Liver (tissue), 9 donors: ENCODE results near the gene NXPH4. TPM values are rescaled to one million over a fixed set of nuclear protein-coding genes. Genes with fewer than 3 reads are reported as not detected.

Experiments used
- DNase-seq: peaks from one replicate; pipeline ENCODE4 v3.0.0-alpha.2; 2017; ENCODE audit warnings: low spot score
- H3K27ac ChIP-seq, 2 donors: one replicate each; pipeline ENCODE4 v1.7.0; 2013; ENCODE audit warnings: inconsistent platforms in 2 of 2, low read length in 2 of 2, control low read depth in 1 of 2, low read depth in 1 of 2, mild to moderate bottlenecking in 1 of 2
- H3K27me3 ChIP-seq, 4 donors: one replicate each; pipeline versions ENCODE4 v1.6.1 to v1.7.0; 2013; ENCODE audit warnings: low read length in 3 of 4, inconsistent platforms in 1 of 4, mild to moderate bottlenecking in 1 of 4, moderate library complexity in 1 of 4; ENCODE audit not compliant: control insufficient read depth in 4 of 4, insufficient read depth in 4 of 4
- H3K36me3 ChIP-seq, 4 donors: one replicate each; pipeline versions ENCODE4 v1.6.1 to v1.7.0; 2013; ENCODE audit warnings: low read length in 3 of 4, mild to moderate bottlenecking in 3 of 4, low read depth in 1 of 4, moderate library complexity in 1 of 4; ENCODE audit not compliant: control insufficient read depth in 4 of 4, insufficient read depth in 3 of 4
- H3K4me1 ChIP-seq, 4 donors: one replicate each; pipeline versions ENCODE4 v1.6.1 to v1.7.0; 2013; ENCODE audit warnings: low read length in 3 of 4, mild to moderate bottlenecking in 3 of 4, moderate library complexity in 1 of 4; ENCODE audit not compliant: control insufficient read depth in 4 of 4, insufficient read depth in 4 of 4
- H3K4me3 ChIP-seq, 3 donors: one replicate each; pipeline versions ENCODE4 v1.6.1 to v1.7.0; 2013; ENCODE audit warnings: low read length in 3 of 3, control low read depth in 1 of 3, low read depth in 1 of 3, mild to moderate bottlenecking in 1 of 3
- H3K9ac ChIP-seq, 2 donors: one replicate each; pipeline ENCODE4 v1.7.0; 2013; ENCODE audit warnings: low read length in 2 of 2, mild to moderate bottlenecking in 2 of 2, moderate library complexity in 2 of 2, control low read depth in 1 of 2, low read depth in 1 of 2
- H3K9me3 ChIP-seq, 4 donors: one replicate each; pipeline versions ENCODE4 v1.6.1 to v1.7.0; 2013; ENCODE audit warnings: low read length in 3 of 4; ENCODE audit not compliant: control insufficient read depth in 4 of 4
- EGR1 ChIP-seq, 2 donors: IDR thresholded peaks; 2 replicates each; pipeline ENCODE4 v1.6.1; 2016 to 2018; ENCODE audit warnings: antibody characterized with exemption in 2 of 2, low read depth in 2 of 2
- FOXA1 ChIP-seq: IDR thresholded peaks from 2 replicates; pipeline ENCODE4 v1.6.1; 2016; ENCODE audit warnings: antibody characterized with exemption
- GABPA ChIP-seq, 2 donors: IDR thresholded peaks in 1 of 2; conservative IDR thresholded peaks in 1 of 2; 2 replicates each; pipeline ENCODE4 v1.6.1; 2016; ENCODE audit warnings: antibody characterized with exemption in 2 of 2, mild to moderate bottlenecking in 1 of 2, moderate library complexity in 1 of 2
- HNF4A ChIP-seq, 2 donors: conservative IDR thresholded peaks; 2 replicates each; pipeline ENCODE4 v1.6.1; 2016; ENCODE audit warnings: antibody characterized with exemption in 2 of 2, mild to moderate bottlenecking in 2 of 2
- JUND ChIP-seq, 2 donors: IDR thresholded peaks; 2 replicates each; pipeline ENCODE4 v1.6.1; 2016; ENCODE audit warnings: antibody characterized with exemption in 2 of 2
- RXRA ChIP-seq, 2 donors: IDR thresholded peaks; 2 replicates each; pipeline ENCODE4 v1.6.1; 2017 to 2018; ENCODE audit warnings: antibody characterized with exemption in 2 of 2, mild to moderate bottlenecking in 1 of 2
- SP1 ChIP-seq: IDR thresholded peaks from 2 replicates; pipeline ENCODE4 v1.6.1; 2018; ENCODE audit warnings: antibody characterized with exemption, mild to moderate bottlenecking
- YY1 ChIP-seq: IDR thresholded peaks from 2 replicates; pipeline ENCODE4 v1.6.1; 2016; ENCODE audit warnings: antibody characterized with exemption, mild to moderate bottlenecking
- WGBS: extraction: QIAGEN DNeasy Blood & Tissue Kit; methylation state at CpG from one replicate; pipeline ENCODE4 v1.1.7; 2013; 5-methylcytosine and 5-hydroxymethylcytosine counted together
- polyA plus RNA-seq, 2 donors: library from polyadenylated mRNA; stranded (reverse) in 1 of 2; unstranded in 1 of 2; fragments of 200-250 nt in 1 of 2; fragments of >200 nt in 1 of 2; fragmentation: Nextera tagmentation in 1 of 2; extraction: Ambion mirVana in 1 of 2; gene quantifications; one replicate each; pipeline versions ENCODE4 v1.2.1 to v1.2.3, GENCODE V29; 2013 to 2015
- total RNA-seq, 2 donors: library from RNA; depleted of rRNA; stranded (reverse); fragments of >200 nt; gene quantifications; one replicate each; pipeline ENCODE4 v1.2.3, GENCODE V29; 2014
- TF ChIP-seq, protein P1 (sequence below): IDR thresholded peaks from 2 replicates; pipeline ENCODE4 v1.6.1; 2016; ENCODE audit warnings: antibody characterized with exemption, mild to moderate bottlenecking
- TF ChIP-seq, protein P2 (sequence below): IDR thresholded peaks from 2 replicates; pipeline ENCODE4 v1.6.1; 2016; ENCODE audit warnings: antibody characterized with exemption
- TF ChIP-seq, protein P3 (sequence below): IDR thresholded peaks from 2 replicates; pipeline ENCODE4 v1.6.1; 2016; ENCODE audit warnings: antibody characterized with exemption
- TF ChIP-seq, protein P4 (sequence below): IDR thresholded peaks from 2 replicates; pipeline ENCODE4 v1.6.1; 2016; ENCODE audit warnings: antibody characterized with exemption
- TF ChIP-seq, protein P5 (sequence below): fragments of 150-350 bp; IDR thresholded peaks from 2 replicates; pipeline ENCODE4 v1.5.1; 2017; ENCODE audit warnings: improper control_type of control experiment, low read depth, low read length; ENCODE audit not compliant: missing input control
- donor health status: healthy.
- donor health status: healthy.
- donor health status: healthy.
- donor health status: healthy.
- donor health status: healthy.

NXPH4 gene
- total and polyA plus RNA-seq, 4 donors = 0.15 TPM; not detected in 3

DNA sequence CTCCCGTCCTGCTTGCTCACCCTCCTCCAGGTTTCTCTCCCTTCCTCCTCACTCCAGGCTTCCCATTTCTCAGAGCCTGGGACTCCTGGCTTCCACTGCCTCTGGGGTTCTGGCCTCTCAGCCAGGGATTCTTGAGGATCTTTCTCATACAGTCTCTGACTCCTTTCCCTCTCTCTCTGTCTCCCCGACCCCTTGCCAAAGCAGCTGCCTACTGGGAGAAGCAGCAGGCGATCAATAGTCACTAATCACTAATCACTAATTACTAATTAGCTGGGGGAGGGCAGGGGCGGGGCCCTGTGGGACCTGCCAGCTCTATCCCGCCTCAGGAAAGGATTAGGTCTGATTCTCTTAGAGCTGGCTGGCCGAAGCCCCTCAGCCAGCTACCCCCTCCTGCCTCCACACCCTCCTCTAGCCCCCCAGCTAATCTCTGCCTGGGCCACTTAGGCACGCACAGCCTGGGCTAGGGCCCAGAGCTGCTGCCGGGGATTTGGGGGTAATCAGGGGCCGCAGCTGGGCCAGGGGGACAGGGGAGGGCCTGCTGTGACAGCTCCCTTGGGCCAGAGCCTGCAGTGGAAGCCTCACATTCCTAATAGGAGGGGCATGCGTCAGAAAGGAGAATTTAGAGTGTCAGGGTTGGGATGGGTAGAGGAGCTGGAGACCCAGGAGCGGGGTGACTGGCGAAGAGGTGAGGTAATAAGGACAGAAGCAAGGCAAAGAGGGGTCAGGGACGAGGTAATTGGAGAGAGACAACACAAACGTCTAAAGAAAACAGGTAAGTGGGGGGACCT, 2.8 kb downstream of the NXPH4 start:
- Histone ChIP-seq H3K4me3 (no peak overlapping the region), H3K9me3 (no peaks in the 10 kb centered on the region), H3K9ac (no peak overlapping the region), H3K27me3 (peaks cover 0 to 26% (median 18%) of the 10 kb centered on the region in 4 donors), H3K4me1 (peaks cover 4 to 23% (median 10%) of the 10 kb centered on the region in 4 donors), H3K36me3 (no peaks in the 10 kb centered on the region), H3K27ac (no peak overlapping the region)
- WGBS = 62% methylated on average over 14 of the region's 14 CpGs
- TF ChIP-seq, protein P1, sequence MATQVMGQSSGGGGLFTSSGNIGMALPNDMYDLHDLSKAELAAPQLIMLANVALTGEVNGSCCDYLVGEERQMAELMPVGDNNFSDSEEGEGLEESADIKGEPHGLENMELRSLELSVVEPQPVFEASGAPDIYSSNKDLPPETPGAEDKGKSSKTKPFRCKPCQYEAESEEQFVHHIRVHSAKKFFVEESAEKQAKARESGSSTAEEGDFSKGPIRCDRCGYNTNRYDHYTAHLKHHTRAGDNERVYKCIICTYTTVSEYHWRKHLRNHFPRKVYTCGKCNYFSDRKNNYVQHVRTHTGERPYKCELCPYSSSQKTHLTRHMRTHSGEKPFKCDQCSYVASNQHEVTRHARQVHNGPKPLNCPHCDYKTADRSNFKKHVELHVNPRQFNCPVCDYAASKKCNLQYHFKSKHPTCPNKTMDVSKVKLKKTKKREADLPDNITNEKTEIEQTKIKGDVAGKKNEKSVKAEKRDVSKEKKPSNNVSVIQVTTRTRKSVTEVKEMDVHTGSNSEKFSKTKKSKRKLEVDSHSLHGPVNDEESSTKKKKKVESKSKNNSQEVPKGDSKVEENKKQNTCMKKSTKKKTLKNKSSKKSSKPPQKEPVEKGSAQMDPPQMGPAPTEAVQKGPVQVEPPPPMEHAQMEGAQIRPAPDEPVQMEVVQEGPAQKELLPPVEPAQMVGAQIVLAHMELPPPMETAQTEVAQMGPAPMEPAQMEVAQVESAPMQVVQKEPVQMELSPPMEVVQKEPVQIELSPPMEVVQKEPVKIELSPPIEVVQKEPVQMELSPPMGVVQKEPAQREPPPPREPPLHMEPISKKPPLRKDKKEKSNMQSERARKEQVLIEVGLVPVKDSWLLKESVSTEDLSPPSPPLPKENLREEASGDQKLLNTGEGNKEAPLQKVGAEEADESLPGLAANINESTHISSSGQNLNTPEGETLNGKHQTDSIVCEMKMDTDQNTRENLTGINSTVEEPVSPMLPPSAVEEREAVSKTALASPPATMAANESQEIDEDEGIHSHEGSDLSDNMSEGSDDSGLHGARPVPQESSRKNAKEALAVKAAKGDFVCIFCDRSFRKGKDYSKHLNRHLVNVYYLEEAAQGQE = no peak
- no peak for TF ChIP-seq RXRA (IDR thresholded peaks at IDR 0.05)
- no peak for TF ChIP-seq GABPA (IDR thresholded peaks at IDR 0.05 in 1 of 2, conservative IDR thresholded peaks at IDR 0.05 in 1 of 2)
- TF ChIP-seq JUND (IDR thresholded peaks at IDR 0.05) = no peak
- no peak for TF ChIP-seq FOXA1
- TF ChIP-seq, protein P2, sequence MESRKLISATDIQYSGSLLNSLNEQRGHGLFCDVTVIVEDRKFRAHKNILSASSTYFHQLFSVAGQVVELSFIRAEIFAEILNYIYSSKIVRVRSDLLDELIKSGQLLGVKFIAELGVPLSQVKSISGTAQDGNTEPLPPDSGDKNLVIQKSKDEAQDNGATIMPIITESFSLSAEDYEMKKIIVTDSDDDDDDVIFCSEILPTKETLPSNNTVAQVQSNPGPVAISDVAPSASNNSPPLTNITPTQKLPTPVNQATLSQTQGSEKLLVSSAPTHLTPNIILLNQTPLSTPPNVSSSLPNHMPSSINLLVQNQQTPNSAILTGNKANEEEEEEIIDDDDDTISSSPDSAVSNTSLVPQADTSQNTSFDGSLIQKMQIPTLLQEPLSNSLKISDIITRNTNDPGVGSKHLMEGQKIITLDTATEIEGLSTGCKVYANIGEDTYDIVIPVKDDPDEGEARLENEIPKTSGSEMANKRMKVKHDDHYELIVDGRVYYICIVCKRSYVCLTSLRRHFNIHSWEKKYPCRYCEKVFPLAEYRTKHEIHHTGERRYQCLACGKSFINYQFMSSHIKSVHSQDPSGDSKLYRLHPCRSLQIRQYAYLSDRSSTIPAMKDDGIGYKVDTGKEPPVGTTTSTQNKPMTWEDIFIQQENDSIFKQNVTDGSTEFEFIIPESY = no peak
- TF ChIP-seq, protein P3, sequence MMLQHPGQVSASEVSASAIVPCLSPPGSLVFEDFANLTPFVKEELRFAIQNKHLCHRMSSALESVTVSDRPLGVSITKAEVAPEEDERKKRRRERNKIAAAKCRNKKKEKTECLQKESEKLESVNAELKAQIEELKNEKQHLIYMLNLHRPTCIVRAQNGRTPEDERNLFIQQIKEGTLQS = no peak
- DNase-seq = no peak

DNA sequence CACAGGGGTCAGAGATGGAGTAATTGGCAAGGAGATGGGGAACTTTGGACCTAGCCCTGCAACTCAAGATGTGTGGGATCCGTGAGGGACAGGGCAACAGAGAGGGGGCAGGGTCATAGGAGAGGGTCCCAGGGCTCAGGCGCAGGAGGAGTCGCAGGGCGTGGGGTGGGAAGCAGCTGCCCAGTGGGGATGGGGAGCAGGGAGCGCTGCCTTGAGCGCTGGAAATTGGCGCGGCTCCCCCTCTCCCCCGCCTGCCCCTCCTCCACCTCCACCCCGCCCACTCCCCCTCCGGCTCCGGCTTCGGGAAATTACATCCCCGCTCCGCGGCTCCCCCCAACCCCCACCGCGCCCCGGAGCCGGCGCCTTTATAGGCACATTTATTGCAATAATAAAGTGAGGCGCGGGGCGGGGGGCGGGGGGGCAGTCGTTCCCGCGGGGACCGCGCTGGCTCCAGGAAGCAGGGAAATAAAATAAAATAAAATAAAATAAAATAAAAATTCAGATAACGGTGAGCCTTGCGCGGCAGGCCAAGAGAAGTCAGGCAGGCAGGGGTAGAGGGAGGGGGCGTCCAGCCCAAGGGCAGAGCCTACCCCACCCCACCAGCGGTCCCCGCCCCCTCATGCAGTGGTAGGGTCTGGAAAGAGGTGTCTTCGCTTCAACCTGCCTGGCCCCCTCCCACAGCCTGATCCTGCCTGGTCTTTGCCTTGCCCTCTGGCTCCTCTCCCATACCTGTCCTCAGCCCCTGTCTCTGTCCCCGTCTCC, 3.6 kb downstream of the NXPH4 start:
- H3K36me3 ChIP-seq = no peaks in the 10 kb centered on the region
- WGBS = 8% methylated on average over 38 of the region's 38 CpGs
- TF ChIP-seq YY1 = no peak
- TF ChIP-seq SP1 = no peak
- TF ChIP-seq, protein P3 = no peak
- no peak for TF ChIP-seq HNF4A (conservative IDR thresholded peaks at IDR 0.05)
- no peak for TF ChIP-seq EGR1 (IDR thresholded peaks at IDR 0.05; ENCODE audit: low read depth in 2 of 2)
- no peak for TF ChIP-seq RXRA (IDR thresholded peaks at IDR 0.05)
- TF ChIP-seq FOXA1 = no peak
- TF ChIP-seq, protein P4, sequence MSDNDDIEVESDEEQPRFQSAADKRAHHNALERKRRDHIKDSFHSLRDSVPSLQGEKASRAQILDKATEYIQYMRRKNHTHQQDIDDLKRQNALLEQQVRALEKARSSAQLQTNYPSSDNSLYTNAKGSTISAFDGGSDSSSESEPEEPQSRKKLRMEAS = no peak
- TF ChIP-seq, protein P5, sequence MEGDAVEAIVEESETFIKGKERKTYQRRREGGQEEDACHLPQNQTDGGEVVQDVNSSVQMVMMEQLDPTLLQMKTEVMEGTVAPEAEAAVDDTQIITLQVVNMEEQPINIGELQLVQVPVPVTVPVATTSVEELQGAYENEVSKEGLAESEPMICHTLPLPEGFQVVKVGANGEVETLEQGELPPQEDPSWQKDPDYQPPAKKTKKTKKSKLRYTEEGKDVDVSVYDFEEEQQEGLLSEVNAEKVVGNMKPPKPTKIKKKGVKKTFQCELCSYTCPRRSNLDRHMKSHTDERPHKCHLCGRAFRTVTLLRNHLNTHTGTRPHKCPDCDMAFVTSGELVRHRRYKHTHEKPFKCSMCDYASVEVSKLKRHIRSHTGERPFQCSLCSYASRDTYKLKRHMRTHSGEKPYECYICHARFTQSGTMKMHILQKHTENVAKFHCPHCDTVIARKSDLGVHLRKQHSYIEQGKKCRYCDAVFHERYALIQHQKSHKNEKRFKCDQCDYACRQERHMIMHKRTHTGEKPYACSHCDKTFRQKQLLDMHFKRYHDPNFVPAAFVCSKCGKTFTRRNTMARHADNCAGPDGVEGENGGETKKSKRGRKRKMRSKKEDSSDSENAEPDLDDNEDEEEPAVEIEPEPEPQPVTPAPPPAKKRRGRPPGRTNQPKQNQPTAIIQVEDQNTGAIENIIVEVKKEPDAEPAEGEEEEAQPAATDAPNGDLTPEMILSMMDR = no peak
- TF ChIP-seq, protein P1 = no peak
- no peak overlapping the region for H3K9ac ChIP-seq
- no peak overlapping the region for H3K27ac ChIP-seq
- no peaks in the 10 kb centered on the region for H3K9me3 ChIP-seq
- DNase-seq = no peak
- no peak overlapping the region for H3K4me3 ChIP-seq
- peaks cover 5 to 24% (median 11%) of the 10 kb centered on the region in 4 donors for H3K4me1 ChIP-seq
- peaks cover 0 to 26% (median 18%) of the 10 kb centered on the region in 4 donors for H3K27me3 ChIP-seq
